OCI-LY7 (cell line): ENCODE data around the gene MACROD1. TPM values are rescaled to one million over a fixed set of nuclear protein-coding genes. Genes with fewer than 3 reads are reported as not detected.

Experiments used
- BruUV-seq: library from RNA; stranded (reverse); fragments of 400-500 nt; replicated peaks from 2 replicates; lab custom pipeline; 2021; lab: Mats Ljungman, UMichigan
- CTCF ChIA-PET: fragments of 300-600 bp; sonication (Branson Sonifier 250); formaldehyde crosslinking; loops from one replicate; lab custom pipeline; 2022; ENCODE audit warnings: antibody characterized with exemption; ENCODE audit not compliant: unreplicated experiment; lab: Charles Lee
- POLR2A ChIA-PET: fragments of 300-600 bp; sonication (Branson Sonifier 250); formaldehyde crosslinking; loops from one replicate; lab custom pipeline; 2022; ENCODE audit warnings: antibody characterized with exemption; lab: Charles Lee
- DNase-seq: peaks from one replicate; pipeline ENCODE4 v3.0.0-alpha.2; 2015; ENCODE audit warnings: low spot score
- H2AFZ ChIP-seq: fragments of 200-600 bp; sonication (generic), shearing (Covaris generic); 2 replicates; pipeline ENCODE4 v1.6.1; 2014; ENCODE audit warnings: mild to moderate bottlenecking, antibody characterized with exemption, low read length, moderate library complexity
- H3K27ac ChIP-seq: fragments of 200-600 bp; sonication (generic); 2 replicates; pipeline ENCODE4 v1.5.1; 2014; ENCODE audit warnings: mixed run types, low read depth, mild to moderate bottlenecking, moderate library complexity, low read length, inconsistent platforms; ENCODE audit not compliant: poor library complexity, severe bottlenecking
- H3K36me3 ChIP-seq: fragments of 200-600 bp; sonication (generic); 2 replicates; pipeline ENCODE4 v1.6.1; 2014; ENCODE audit warnings: mild to moderate bottlenecking, antibody characterized with exemption, low read length, moderate library complexity, mixed read lengths; ENCODE audit not compliant: insufficient read depth
- H3K4me1 ChIP-seq: fragments of 200-600 bp; sonication (generic); 2 replicates; pipeline ENCODE4 v1.5.1; 2014; ENCODE audit warnings: mild to moderate bottlenecking, low read length; ENCODE audit not compliant: insufficient read depth, poor library complexity, severe bottlenecking
- H3K4me2 ChIP-seq: fragments of 200-600 bp; sonication (generic); 2 replicates; pipeline ENCODE4 v1.6.1; 2014; ENCODE audit warnings: mild to moderate bottlenecking, low read length
- H3K4me3 ChIP-seq: fragments of 200-600 bp; sonication (generic); 2 replicates; pipeline ENCODE4 v1.5.1; 2014; ENCODE audit warnings: mild to moderate bottlenecking, low read depth, low read length; ENCODE audit not compliant: poor library complexity, severe bottlenecking
- H3K79me2 ChIP-seq: fragments of 200-600 bp; sonication (generic); 2 replicates; pipeline ENCODE4 v1.6.1; 2016; ENCODE audit warnings: low read depth, mild to moderate bottlenecking, low read length, moderate library complexity, mixed read lengths; ENCODE audit not compliant: insufficient read depth
- H3K9me2 ChIP-seq: fragments of 200-600 bp; sonication (generic); 2 replicates; pipeline ENCODE4 v1.6.1; 2016; ENCODE audit warnings: mild to moderate bottlenecking, low read length, mixed read lengths; ENCODE audit not compliant: insufficient read depth
- H3K9me3 ChIP-seq: fragments of 200-600 bp; sonication (generic); 2 replicates; pipeline ENCODE4 v1.6.1; 2014; ENCODE audit warnings: mild to moderate bottlenecking, mixed run types, low read length, mixed read lengths
- H4K20me1 ChIP-seq: fragments of 200-600 bp; sonication (generic); 2 replicates; pipeline ENCODE4 v1.6.1; 2014; ENCODE audit warnings: mild to moderate bottlenecking, antibody characterized with exemption, low read length, moderate library complexity, mixed read lengths; ENCODE audit not compliant: insufficient read depth
- CTCF ChIP-seq: fragments of 200-600 bp; sonication (generic); conservative IDR thresholded peaks from 2 replicates; pipeline ENCODE4 v1.5.1; 2014; ENCODE audit warnings: mild to moderate bottlenecking, antibody characterized with exemption, low read length, moderate library complexity, mixed read lengths
- EZH2phosphoT487 ChIP-seq: fragments of 200-600 bp; sonication (generic); IDR thresholded peaks from 2 replicates; pipeline ENCODE4 v1.6.1; 2018; ENCODE audit warnings: low read depth, borderline replicate concordance, mild to moderate bottlenecking, mixed run types, antibody characterized with exemption, low read length, moderate library complexity, mixed read lengths
- intact Hi-C: fragments of 100-400 bp; cut with micrococcal nuclease; formaldehyde crosslinking; loops from one replicate; pipeline ENCODE4 v1.10.0; 2022; ENCODE audit not compliant: unreplicated experiment
- total RNA-seq, 2 experiments: library from RNA; depleted of rRNA in 1 of 2; stranded (reverse); fragments of >200 nt in 1 of 2; shearing (Covaris generic) in 1 of 2; gene quantifications; 2 replicates each; pipeline ENCODE4 v1.2.3, GENCODE V29; 2014 to 2022

MACROD1 gene
- total RNA-seq, 2 experiments from 2014 or later: 14.7 to 25.4 TPM

DNA sequence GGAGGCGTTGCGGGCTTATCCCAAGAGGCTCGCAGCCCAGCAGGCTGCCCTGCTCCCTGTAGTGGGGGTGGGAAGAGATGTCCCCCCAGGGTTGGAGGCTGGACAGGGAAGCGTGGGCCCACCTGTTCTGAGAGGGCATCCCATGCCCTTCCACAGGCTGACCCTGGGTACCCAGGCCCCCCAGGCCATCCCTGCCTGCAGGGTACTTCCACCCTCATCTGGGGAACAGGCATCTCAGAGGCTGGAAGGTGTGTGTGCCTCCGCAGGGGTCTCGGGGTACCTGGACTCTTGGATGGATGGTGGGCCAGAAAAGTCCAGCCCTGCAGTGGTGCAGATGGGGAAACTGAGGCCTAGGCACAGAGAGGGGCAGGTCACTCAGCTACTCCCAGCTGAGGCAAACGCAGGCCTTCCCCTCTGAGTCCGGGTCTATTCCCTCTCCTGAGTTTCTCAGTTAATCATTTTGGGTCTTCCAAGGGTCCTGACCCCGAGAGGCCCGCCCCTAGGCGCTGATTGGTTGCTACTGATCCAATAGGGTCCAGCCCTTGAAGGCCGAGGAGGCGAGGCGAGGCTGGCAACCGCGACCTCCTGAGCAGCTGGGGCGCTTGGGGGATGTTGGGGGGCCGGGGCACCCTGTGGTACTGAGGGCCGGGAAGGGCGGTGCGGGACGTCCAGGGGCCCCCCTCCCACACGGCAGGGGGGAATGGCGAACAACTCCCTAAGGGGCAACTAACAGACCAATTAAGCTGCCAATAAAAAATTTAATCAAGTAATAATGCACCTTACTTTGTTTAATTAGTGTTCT, 106.4 kb downstream of the MACROD1 start:
- no peak for DNase-seq
- Histone ChIP-seq H3K9me3 (no peaks in the 10 kb centered on the region), H3K4me2 (no peak overlapping the region), H3K4me3 (no peak overlapping the region), H3K27ac (no peak overlapping the region), H3K79me2 (no peaks in the 10 kb centered on the region), H3K9me2 (no peaks in the 10 kb centered on the region), H3K4me1 (peaks cover 9% of the 10 kb centered on the region), H2AFZ (no peak overlapping the region), H4K20me1 (no peaks in the 10 kb centered on the region), H3K36me3 (no peaks in the 10 kb centered on the region)
- ChIA-PET POLR2A (no interaction called here), CTCF (no interaction called here)
- TF ChIP-seq CTCF (no peak), EZH2phosphoT487 (no peak)
- intact Hi-C loops: no loop called here
- no TSS peak for BruUV-seq

- no peak overlapping the region for H3K4me3 ChIP-seq
- no peak overlapping the region for H3K4me2 ChIP-seq
- H3K9me3 ChIP-seq: no peaks in the 10 kb centered on the region
- ChIA-PET CTCF (no interaction called here), POLR2A (no interaction called here)
- no peaks in the 10 kb centered on the region for H4K20me1 ChIP-seq
- intact Hi-C loops: no loop called here
- DNase-seq: no peak
- TF ChIP-seq CTCF: no peak
- no peak for TF ChIP-seq EZH2phosphoT487
- H3K27ac ChIP-seq: no peak overlapping the region
- H3K4me1 ChIP-seq: peaks cover 9% of the 10 kb centered on the region
- no peaks in the 10 kb centered on the region for H3K79me2 ChIP-seq
- no TSS peak for BruUV-seq
- no peaks in the 10 kb centered on the region for H3K9me2 ChIP-seq
- no peaks in the 10 kb centered on the region for H3K36me3 ChIP-seq
- H2AFZ ChIP-seq: no peak overlapping the region
Measured at GRCh38 chr11:64058494-64058893, 107.4 kb downstream of the MACROD1 start.

DNA sequence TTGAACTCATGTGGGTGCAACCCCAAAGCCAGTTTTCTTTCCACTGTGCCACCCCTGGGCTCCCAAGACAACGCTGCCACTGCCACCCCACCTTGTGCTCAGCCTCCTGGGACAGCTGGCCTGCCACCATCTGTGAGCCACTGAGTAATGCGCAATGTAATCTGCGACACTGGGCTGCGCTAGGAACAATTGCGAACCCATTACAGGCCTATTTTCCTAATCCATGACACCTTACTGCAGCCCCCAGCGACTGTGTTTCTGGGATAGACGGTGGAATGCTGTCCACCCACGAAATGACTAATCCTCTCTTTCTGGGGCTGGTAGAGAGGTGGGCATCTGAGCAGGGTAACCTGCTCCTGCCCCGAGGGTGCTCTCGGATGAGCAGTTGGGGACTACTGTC, 108.0 kb downstream of the MACROD1 start:
- no peak for DNase-seq
- no peak overlapping the region for H3K4me2 ChIP-seq
- BruUV-seq: no TSS peak
- H3K4me3 ChIP-seq: no peak overlapping the region
- H3K27ac ChIP-seq: no peak overlapping the region
- H2AFZ ChIP-seq: no peak overlapping the region
- POLR2A ChIA-PET: no interaction called here
- H4K20me1 ChIP-seq: no peaks in the 10 kb centered on the region
- TF ChIP-seq EZH2phosphoT487 (no peak), CTCF (no peak)
- no peaks in the 10 kb centered on the region for H3K9me3 ChIP-seq
- no peaks in the 10 kb centered on the region for H3K36me3 ChIP-seq
- CTCF ChIA-PET: no interaction called here
- no peaks in the 10 kb centered on the region for H3K9me2 ChIP-seq
- peaks cover 9% of the 10 kb centered on the region for H3K4me1 ChIP-seq
- intact Hi-C loops: no loop called here
- H3K79me2 ChIP-seq: no peaks in the 10 kb centered on the region
